ENCODE measurements around the gene PIMREG.

Gene PIMREG

DNA sequence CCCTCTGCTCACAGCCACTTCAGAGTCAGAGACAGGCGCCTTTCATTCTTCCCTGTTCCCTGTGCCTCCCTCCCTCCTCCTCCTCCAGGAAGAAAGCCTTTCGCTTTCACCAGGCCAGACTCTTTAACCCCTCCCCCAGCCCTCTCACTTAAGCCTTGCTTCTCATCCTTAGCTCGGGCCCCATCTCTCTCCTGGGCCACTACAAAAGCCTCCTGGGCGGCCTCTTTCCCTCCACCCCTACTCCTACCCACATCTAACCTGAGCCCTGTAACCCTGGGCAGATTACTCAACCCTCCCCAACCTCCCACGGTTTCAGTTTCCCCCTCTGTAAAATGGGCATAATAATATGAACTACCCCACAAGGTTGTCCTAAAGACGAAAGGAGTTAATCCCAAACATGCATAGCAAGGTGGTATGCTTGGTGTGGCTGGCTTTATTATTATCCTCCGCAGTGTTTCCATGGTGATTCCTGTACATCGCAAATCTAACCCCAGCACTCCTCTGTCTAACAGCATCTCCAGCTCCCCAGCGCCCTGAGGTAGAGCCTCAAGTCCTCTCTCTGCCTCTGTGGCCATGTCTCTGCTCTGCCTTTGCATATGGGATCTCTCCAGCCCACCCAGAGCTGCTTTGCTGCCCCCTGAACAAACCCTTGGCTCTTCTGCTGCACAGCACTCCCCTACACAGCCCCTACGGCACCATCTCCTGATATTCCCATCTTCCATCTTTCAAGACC lies 17.7 kb downstream of the PIMREG start:
- DNase-seq (ENCODE audit: low spot score) = no peak

DNA sequence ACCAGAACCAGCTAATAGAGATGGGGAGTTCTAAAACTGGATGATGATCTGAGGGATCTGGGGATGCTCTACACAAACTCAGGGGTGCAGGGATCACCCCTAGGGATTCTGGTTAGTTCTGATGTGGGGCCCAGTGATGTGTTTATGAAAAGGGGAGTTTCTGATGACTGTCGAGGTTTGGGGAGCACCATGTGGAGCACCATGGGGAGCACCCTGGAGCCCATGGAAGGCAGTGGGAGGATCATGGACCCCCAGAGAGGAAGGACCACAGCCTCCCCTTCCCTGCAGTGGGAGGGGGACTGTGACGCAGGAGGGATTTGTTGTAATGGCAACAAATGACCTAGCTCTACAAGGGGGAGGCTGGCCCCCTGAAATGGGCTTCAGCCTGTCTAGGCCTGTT lies 18.4 kb downstream of the PIMREG start:
- no peak for DNase-seq (ENCODE audit: low spot score)

DNA sequence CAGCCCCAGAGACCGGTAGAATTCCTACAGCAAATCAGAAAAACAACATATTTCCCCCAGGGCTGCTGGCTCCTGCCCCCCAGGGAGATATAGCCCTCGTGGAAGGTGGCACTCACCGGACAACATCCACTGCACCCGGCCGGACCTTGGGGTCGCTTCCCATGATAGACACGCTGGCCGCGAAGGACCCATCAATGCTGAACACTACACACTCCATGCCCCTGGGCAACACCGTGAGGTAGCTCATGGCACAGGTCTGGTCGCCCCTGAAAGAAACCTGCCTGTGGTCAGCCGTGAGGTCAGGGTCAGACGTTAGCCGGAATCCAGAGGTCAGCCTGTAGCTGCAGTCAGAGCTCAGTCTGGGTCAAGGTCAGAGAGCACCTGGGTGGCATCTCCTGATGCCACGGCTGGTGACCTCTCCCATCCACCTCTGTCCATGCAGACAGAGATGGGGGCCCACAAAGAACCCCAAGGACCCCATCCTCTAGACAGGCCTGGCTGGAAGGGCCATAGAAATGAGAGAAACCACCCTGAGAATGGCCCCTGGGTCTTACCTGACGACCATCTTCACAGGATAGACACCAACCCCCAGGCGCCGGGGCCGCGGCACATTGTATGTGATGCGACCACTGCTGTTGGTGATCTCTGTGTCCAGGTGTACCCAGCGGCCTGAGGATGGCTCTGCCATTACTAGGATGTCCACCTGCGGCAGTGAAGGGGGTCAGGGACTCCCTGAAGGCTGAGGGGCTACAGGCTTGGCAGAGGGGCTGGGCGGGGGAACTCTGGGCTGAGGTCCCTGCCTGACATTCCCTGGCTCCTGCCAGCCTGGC lies 19.6 kb downstream of the PIMREG start:
- no peak for DNase-seq (ENCODE audit: low spot score)

DNA sequence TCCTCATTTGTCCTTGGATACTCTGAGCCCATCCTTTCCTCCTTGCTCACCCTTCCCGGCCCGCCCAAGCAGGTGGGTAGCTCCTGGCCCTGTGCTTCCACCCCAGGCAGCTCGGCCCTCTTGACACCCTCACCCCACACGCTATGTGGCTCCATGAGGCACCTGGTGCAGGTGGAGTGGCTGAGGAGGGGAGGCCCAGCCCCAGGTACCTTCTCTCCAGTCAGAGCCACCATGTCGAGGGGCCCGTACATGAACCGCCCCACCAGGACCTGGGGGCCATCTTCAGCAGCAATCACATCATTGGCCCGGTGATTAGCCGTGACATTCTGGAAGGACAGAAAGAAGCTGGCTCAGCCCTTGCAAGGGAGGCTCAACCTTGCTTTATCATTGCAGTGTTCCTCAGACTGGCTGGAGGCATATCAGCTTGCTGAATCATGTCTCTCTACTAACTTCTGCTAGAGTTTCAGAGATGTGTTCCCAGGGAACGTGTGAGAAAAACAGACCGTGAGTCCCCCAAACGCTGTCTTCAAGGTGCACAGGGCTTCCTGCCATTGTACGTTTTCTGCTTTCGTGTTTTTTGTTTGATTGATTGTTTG lies 20.3 kb downstream of the PIMREG start:
- DNase-seq (ENCODE audit: low spot score) = no peak

DNA sequence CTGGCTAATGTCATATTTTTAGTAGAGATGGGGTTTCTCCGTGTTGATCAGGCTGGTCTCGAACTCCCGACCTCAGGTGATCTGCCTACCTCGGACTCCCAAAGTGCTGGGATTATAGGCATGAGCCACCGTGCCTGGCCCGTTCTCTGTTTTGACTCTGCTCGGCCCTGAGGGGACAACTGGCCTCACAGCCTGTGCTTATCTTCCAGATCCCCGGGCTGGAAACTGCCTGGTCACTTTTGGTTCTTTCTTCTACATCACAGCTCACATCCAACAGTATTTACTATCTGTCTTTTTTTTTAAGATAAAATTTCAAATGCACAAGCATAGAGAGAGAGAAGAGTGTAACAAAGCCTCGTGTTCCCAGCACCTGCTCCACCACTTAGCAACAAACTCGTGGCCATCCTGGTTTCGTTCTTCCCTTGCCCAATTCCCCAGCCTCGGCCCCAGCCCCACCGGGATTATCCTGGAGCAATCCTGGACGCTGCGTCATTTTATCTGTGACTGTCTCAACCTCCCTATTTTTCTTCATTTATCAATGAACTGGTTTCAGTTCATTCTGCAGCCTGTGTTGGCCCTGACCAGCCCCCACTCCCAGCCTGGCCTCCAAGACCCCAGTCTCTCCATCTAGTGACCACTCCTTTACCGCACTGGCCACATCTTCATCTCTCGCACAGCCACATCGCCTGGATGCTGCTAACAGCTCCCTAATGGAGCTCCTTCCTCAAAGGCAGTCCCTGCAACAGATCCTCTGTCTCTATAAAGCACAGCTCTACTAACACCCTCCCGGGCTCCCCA lies 21.1 kb downstream of the PIMREG start:
- DNase-seq (ENCODE audit: low spot score) = no peak

DNA sequence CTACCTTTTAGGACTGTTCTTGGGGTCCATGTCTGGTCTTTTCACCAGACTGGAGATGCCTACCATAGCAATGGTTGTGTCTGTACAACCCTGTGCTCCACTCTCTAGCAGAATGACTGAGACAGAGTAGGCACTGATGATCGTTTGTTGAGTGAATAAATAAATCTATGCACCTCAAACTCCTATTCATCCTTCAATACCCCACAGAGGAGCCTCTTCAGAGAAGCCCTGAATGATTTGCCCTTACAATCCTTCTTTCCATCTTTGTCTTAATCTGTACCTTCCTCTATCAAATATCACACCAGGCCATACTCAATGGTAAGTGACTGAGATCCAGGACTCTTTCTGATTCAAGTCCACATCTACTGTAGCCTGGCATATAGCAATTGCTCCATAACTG lies 23.3 kb downstream of the PIMREG start:
- DNase-seq (ENCODE audit: low spot score) = no peak

DNA sequence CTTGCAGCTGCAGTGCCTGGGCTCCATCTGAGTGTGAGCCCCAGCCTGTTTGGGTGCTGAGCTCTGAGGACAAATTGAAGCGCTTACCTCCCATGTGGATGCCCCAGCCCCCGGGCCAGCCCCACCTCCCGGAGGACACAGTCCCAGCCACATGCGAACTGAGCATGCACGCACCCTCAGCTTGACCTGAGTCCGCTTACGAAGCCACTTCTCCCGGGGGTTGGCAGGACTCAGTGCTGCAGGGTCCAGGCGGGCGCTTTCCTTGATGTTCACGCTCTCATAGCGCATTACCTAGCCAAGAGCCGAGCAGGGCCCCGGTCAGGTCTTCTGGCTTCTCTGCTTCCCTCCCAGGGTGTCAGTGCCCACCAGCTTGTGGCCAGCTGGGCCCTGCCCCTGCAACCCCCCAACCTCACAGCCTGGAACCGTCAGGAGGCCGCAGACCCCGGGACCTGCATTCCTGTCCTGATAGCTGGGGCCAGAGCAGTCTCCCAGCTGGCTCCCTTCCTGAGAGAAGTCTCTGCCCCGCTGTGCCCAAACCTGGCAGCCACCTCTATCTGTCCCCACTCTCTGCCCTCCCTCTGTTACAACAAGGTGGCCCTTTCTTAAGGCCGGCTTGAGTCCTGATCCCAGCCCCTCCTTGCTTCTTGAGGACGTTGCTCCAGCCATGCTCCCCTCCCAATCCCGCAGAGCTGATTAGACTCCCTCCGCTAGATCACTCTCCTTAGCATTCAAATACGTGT lies 24.0 kb downstream of the PIMREG start:
- DNase-seq (ENCODE audit: low spot score) = no peak

DNA sequence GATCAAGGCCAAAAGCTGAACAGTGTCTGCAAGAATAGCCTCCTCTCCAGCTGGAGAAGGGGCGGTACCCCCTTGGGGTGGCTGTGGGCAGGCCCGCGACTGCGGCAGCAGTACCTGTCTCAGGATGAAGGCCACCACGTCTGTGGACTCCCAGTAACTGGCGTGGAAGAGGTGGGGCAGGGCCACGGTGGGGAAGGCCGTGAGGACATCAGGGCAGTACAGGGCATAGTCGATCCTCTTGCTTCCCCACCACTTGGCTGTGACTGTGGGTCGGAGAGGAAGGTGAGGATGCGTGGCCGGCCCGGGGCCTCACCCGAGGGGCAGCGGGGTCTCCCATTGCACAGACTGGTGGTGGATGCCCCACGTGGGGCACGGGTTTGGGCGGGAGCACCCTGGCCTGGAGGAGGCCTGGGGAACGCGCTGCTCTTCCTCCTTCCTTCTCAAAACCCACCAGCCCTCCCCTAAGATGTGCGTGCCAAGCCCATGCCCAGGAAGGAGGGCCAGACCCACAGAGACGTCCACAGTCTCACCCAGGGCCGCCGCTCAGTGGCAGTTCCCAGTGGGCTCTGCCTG lies 26.0 kb downstream of the PIMREG start:
- no peak for DNase-seq (ENCODE audit: low spot score)

DNA sequence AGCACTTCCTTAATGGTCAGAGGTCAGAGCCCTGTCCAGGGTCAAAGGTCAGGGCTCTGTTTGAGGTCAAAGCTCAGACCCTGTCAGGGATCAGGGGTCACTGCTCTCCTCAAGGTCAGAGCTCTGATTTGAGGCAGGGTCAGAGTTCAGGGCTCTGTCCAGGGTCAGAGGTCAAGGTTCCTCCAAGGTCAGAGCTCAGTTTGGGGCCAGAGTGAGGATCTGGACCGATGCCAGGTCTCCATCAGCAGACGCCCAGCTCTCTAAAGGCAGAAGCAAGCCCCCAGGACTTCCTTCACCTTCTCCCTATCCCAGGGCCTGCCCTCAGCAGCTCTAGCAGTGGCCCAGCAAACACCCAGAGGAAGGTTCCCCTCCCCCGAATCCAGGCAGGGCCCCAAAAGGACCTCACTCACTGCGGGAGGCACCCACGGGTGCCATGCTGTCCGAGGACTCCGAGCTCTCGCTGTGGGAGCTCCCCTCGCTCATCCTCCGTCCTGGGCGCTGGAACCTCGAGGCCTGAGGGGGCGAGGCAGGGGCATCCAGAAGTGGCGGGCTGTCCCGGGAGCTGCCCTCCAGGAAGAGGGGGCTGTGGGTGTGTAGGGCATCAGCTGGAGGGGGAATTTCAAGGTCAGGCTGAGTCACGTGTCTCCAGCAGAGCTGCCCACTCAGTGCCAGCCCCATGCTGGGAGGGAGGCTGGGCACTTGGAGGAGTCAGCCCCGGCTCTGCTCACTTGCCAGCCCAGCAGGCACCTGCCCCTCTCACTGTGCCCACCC lies 26.7 kb downstream of the PIMREG start:
- DNase-seq (ENCODE audit: low spot score) = no peak

DNA sequence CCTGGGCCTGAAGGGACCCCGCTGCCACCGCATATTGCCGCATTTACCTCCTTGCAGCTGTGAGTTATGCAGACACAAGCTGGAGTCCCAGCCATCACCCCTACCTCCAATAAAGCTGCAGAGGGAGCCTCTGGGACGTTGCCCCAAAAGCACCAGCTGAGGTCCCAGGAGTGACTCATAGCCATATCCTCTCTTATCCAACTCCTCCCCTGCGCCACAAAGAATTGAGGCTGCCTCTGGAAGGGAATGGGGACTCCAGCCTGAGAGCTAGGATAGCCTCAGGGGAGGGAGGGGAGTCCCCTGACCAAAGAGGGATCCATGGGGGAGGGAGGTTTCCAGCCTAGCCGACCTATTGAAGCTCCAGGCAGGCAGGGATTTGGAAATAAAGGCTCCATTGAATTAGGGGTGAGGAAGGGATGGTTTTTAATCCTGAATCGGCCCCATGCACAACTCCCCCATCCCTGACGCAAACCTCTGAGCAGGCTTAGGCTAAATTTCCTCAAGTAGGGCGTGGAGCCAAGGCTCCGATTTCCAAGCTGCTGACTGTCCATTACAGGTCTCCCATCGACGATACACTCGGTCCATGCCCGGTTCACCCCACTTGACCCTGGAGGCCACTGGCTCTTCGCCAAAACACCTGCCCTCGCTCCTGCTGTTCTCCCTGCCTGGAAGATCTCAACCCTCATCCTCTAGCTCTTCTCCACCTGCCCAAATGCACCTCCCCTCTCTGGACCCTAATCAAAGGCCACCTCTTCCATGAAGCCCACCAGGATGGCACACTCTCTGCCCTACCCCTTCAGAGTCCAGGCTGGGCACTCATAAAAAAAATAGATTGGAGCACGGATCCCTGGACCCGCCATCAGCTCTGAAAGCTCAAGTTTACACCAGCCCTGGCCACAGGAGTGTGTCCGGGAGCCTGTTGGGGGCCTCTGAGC lies 27.5 kb downstream of the PIMREG start:
- DNase-seq (ENCODE audit: low spot score) = no peak

DNA sequence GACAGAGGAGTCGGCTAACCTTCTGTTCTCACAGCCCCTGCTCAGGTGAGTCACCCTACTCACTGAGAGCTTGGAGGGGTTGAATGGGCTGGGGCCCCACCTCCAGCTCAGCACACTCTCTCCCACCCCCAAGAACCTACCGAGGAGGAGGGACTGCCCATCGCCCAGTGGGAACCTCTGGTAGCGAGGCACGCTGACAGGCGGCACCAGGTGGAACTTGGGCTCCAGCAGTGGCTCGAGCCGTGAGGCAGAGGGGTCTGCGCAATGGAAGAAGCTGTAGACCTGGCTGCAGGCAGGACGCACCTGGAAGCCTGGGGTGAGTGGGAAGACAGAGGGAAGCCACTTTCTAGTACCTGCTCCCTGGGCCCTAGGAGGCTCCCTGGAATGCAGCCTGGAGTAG lies 28.3 kb downstream of the PIMREG start:
- no peak for DNase-seq (ENCODE audit: low spot score)

DNA sequence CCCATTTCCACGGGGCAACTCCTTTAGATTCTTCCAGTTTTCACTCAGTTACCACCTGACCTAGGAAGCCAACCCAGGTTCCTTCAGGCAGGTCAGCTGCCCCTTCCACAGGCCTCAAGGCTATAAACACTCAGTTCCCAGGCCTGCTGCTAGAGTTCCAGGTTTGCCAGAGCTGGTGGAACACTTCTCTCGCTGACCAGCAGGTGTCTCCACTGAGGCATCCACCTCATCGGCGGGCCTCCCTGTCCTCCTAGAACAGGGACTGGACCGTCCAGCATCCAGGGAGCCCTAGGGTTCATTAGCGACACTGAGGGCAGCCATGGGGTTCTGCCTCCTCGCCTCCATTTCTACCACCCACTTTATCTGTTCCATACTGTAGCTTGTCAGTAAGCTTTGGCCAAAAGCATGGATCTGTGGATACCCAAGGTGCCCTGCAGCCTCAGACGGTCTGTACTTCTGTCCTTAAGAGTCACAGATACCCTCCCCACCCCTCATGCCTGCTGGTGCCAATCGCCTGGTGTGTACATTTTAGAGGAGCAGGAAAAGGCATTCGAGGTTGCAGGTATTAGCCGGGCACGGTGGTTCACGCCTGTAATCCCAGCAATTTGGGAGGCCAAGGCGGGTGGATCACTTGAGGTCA lies 29.0 kb downstream of the PIMREG start:
- DNase-seq (ENCODE audit: low spot score) = peak; percentile 44

DNA sequence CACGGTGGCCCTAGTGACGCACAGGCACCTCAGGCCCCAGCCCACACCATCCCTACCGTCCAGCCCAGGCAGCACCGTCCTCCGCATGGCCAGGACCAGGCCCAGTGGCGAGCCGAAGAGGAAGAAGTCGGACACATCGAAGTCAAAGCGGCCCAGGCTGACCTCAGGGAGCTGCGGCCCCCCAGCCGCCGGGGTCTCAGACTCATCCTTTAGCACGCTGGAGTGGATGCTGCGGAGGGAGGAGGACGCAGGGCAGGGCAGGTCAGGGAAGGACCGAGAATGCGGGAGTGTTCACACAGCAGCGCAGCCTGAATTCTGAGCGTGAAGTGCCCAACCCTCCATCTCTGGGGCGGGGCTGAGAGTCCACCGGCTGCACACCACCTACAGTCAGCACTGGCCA lies 30.1 kb downstream of the PIMREG start:
- no peak for DNase-seq (ENCODE audit: low spot score)

DNA sequence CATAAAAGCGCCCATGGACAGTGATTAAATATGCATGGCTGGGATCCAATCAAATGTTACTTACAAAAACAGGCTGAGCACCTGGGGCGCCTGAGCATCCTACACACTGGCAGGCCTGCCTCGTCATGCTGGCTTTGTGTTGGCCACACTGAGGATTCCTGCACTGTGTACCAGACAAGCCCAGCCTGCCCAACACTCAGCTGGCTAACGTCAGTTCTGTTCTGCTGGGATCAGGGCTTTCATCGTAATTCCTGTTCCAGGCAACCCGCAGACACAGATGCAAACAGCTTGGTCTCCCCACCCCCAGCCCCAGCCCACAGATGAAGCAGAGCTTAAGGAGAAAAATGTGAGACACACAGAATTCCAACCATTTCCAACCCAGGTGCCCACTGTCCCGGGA lies 30.7 kb downstream of the PIMREG start:
- DNase-seq (ENCODE audit: low spot score) = no peak

DNA sequence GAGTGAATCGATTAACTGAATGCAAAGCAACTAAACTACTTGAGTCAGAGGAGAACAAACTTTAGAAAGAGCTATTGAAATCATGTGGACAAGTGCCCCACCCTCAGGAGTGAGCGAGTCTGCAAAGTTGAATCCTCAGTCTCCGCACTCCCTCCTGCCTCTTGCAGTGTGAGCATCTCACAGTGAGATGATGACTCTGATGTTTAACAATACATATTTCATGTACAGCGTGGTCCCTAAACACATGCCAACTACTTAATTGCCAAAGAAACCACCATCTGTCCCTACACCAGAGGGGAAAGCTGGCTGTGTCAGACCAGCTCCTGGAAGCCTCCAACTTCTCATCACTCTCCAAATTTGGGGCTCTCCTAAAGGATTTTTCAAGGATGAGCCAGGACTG lies 31.2 kb downstream of the PIMREG start:
- no peak for DNase-seq (ENCODE audit: low spot score)

DNA sequence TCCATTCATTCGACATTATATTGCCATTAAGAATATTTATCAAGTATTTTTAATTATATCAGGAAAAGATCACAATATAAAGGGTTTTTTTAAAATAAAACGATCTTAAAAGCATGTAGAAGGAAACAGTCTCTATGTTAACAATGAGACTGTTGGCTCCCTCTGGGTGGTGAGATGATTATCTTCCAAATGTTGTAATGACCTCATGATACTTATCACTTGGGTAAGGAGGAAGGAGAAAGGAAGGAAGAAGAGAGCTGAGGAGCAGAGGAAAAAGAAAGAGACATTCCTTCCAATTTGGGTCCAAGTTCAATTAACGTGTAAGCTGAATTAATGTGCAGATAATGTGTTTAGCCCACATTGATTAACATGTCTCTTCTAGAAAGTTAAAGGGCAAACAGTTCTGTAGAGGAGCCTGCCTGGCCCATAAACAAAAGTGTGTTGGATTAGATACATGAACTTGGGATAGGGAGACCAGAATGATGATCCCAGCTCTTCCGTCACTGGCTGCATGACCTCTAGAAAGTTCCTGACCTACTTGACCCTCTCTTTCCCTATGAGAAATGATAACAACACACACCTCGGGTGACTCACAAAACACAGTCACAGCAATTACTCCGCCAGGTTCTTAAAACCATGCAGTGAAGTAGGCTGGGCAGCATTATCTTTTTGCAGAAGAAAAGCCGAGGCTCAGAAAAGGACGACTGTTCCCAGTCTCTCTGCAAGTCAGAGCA lies 32.0 kb downstream of the PIMREG start:
- DNase-seq (ENCODE audit: low spot score) = no peak

DNA sequence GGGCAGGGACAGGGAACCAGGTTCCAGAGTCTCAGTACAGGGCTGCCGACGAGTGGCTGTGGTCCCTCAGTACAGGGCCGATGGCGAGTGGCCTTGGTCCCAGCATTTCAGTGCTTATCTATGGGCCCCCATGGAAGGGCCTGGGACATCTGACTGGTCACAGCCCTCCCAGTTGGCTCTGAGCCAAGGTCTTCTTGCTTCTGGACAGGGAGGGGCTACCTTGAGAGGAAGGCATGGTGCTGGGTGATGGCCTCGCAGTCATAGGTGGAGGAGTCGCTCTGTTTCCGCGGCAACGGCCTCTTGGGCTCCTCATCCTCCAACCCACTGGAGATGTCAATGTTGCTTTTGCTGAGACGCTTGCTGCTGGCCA lies 32.5 kb downstream of the PIMREG start:
- no peak for DNase-seq (ENCODE audit: low spot score)

DNA sequence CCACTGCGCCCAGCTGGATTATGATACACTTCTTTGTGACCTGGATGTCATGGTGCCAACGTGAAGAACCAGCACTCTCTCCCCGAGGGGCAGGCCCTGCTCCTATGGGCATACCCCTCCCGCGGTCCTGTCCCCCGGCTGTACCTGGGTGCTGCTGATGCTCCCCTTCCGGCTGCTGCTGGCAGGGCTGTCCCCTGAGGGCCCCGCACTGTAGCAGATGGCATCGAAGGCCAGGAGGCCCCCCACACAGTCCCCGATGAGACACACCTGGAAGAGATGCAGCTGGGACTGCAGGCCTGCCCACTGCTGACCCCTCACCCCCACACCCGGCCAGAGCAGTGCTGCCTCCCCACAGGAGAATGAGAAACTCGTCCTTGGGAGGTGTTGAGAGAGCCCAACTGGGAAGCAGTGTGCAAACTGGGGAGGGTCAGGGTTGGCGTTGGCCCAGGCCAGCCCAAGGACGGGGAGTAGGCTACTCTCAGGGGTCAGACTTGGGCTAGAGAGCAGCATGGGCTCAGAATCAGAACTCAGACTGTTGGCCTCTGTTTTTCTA lies 33.7 kb downstream of the PIMREG start:
- no peak for DNase-seq (ENCODE audit: low spot score)

All from NAMALWA (cell line).